IPS-18c (cell line): ENCODE data around the gene RBBP6.
A peak's percentile ranks its signal among the peaks of the same experiment; 100 is the strongest.
"Not testable (repeated sequence)": the region's sequence is repeated elsewhere in the genome, so short reads cannot be mapped to it uniquely, and the experiment has no call there.

Experiments
- H3K4me3 ChIP-seq: 2 replicates; pipeline ENCODE4 v1.7.0; 2013; ENCODE audit warnings: low read depth, mild to moderate bottlenecking, low read length, moderate library complexity; ENCODE audit not compliant: insufficient read depth
- H3K9me3 ChIP-seq: one replicate; pipeline ENCODE4 v1.6.1; 2013; ENCODE audit warnings: mild to moderate bottlenecking, low read length, moderate library complexity; ENCODE audit not compliant: control insufficient read depth, insufficient read depth

RBBP6 gene

DNA sequence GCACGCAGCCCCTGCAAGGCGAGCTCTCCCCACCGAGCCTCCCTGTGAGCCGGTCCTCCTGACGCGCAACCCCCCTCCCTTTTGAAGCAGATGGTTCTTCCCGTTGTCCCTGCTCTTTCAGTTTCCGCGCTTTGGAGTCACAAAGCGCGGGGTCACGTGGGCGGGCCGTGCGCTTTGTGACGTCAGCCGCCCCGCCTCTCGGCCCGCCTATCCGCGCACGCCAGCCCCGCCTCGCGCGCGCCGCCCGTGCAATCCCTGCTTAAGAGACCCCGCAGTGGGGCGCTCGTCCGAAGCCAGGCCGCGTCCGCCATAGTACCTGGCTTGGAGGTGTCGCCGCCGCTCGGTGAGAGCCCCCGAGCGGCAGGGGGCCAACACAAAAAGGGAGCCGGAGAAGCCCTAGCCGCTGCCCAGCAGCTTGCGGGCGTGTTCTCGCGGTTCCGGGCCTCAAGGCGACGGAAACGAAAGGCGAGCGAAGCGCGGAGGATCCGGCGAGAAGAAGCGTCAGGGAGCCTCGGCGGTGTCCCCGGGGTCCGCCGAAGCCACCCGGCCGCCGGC, at the start of gene RBBP6:
Gene RBBP6 (plus strand): TSS at position 272 of the 555 bp plus-strand sequence. CDS start 1,061 bp downstream, outside the sequence.
- Histone ChIP-seq H3K9me3 (no peaks in the 10 kb centered on the region), H3K4me3 (peak within 1 kb of the TSS; percentile 91)

DNA sequence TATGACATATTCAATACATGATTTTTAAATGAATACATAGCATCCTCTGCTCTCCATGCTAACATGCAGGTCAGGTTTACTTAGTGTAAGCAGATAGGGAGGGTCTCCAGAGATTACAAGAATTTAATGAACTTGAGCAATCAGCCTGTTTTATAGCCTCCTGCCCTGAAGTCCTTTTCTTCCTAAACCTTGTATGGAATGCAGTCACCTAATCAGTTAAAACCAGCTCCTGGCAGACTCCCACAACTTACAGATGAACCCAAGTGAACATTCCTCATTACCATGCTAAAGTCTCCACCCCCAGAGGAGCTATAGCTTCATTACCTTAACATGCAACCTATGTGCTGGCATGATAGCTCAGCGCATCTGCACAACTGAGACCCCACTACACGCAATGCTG, 48.5 kb upstream of the RBBP6 start:
- Histone ChIP-seq H3K9me3 (no peaks in the 10 kb centered on the region), H3K4me3 (no peak overlapping the region)

- no peak overlapping the region for H3K4me3 ChIP-seq
- H3K9me3 ChIP-seq, result no peaks in the 10 kb centered on the region
These were observed 47.6 kb upstream of the RBBP6 start for GRCh38 chr16:24491731-24492130.

DNA sequence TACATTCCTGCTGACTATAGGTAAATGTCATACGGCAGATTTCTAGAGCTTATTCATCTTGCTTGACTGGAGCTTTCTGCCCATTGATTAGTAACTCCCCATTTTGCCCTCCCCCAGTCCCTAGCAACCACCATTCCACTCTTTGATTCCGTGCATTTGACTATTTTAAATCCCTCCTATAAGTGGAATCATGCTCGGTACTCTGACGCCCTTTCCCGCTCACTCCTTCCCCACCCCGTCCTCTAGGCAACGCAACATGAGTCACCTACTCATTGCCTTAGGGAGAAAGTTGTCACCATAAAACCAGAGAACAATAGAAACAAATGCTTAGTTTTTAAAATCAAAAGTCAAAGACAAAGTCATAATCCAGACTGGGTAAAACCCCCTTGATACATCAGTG, 45.5 kb upstream of the RBBP6 start:
- H3K4me3 ChIP-seq, result no peak overlapping the region

GRCh38 chr16:24495207-24495606, 44.2 kb upstream of the RBBP6 start:
- H3K9me3 ChIP-seq, H3K4me3 ChIP-seq: not testable (repeated sequence)

More for the DNA sequence above, 45.5 kb upstream of the RBBP6 start:
- no peaks in the 10 kb centered on the region for H3K9me3 ChIP-seq

DNA sequence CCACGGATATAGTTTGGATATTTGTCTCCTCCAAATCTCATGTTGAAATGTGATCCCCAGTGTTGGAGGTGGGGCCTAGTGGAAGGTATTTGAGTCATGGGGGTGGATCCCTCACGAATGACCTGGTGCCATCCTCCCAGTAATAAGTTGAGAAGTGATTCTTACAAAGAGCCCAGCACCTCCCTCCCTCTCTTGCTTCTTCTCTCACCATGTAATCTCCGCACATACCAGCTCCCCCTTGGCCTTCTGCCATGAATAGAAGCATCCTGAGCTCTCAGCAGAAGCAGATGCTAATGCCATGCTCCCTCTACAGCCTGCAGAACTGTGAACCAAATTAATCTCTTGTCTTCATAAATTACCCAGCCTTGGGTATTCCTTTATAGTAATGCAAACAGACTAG, 41.9 kb upstream of the RBBP6 start:
- Histone ChIP-seq H3K4me3 (no peak overlapping the region), H3K9me3 (no peaks in the 10 kb centered on the region)

DNA sequence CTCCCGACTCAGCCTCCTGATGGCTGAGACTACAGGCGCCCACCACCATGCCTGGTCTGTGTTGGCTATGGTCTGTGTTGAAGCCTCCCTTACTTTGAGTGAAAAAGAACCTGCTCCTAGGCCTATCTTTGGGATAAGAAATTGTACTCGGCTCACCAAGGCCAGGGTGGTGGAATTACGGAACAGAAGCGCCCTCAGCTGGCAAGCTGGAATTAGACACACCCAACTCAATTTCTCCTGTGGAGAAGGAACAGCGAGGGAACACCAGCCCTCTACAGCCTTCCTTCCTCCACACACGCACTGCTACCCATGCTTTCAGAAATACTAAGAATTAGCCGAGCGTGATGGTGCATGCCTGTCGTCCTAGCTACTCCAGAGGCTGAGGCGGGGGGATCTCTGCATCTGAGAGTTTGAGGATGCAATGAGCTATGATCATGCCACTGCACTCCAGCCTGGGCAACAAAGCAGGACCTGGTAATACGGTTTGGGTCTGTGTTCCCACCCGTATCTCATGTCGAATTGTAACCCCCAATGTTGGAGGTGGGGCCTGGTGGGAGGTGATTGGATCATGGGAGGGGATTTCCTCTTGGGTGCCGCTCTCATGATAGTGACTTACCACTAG, 40.1 kb upstream of the RBBP6 start:
- no peaks in the 10 kb centered on the region for H3K9me3 ChIP-seq
- no peak overlapping the region for H3K4me3 ChIP-seq

DNA sequence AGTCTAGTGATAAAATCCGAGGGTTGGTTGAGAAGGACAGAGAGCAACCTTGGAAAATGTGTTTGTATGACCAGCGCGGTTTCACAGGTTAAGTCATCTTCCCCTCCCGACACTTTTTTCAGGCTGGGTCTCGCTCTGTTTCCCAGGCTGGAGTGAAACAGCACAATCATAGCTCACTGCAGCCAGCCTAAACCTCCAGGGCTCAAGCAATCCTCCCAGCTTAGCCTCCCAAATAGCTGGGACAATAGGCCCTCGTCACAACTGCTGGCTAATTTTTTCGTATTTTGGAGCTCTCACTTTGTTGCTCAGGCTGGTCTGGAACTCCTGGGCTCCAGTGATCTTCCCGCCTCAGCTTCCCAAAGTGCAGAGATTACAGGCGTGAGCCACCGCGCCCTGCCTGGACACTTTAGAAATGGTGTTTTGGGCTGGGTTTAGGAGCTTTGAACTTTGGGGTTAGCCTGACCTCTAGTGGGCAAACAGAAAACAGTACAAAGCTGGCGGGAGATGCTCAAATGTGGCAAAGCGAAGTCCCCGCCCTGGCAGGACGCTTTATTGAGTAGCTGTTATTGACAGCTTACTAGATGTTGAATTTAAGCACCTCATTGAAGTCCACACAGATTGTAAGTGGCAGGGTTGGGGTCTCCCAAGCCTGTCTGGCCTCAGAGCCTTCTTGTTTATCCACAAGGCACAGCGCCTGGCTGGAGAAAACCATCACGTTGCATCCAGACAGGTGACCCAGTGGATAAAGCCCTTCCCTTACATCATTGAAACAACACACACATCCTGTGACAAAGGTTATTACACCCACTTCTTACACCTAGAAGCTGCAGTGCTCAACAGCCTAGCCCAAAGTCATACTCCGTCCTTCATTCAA, 34.7 kb upstream of the RBBP6 start:
- Histone ChIP-seq H3K9me3 (no peaks in the 10 kb centered on the region), H3K4me3 (no peak overlapping the region)

- Histone ChIP-seq H3K9me3 (no peaks in the 10 kb centered on the region), H3K4me3 (no peak overlapping the region)
These were observed 33.4 kb upstream of the RBBP6 start for GRCh38 chr16:24505959-24506358.

- no peaks in the 10 kb centered on the region for H3K9me3 ChIP-seq
- H3K4me3 ChIP-seq, result no peak overlapping the region
These were observed 31.3 kb upstream of the RBBP6 start for GRCh38 chr16:24507959-24508480.

DNA sequence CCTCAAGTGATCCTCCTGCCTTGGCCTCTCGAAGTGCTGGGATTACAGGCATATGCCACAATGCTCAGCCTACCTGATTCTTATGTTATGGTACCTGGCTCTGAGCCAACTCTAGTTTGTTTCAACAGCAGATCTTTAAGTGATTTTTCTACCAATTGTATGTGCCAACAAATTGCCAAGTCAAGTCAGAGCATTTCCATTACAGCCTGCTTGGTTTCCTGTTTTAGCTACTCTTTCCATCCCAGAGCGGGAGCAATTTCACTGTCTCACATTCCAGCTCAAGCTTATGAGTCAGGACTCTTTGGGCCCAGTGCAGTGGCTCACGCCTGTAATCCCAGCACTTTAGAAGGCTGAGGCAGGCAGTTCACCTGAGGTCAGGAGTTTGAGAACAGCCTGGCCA, 30.8 kb upstream of the RBBP6 start:
- no peaks in the 10 kb centered on the region for H3K9me3 ChIP-seq
- no peak overlapping the region for H3K4me3 ChIP-seq

GRCh38 chr16:24509536-24509935, 29.8 kb upstream of the RBBP6 start:
- no peaks in the 10 kb centered on the region for H3K9me3 ChIP-seq
- H3K4me3 ChIP-seq, result no peak overlapping the region

DNA sequence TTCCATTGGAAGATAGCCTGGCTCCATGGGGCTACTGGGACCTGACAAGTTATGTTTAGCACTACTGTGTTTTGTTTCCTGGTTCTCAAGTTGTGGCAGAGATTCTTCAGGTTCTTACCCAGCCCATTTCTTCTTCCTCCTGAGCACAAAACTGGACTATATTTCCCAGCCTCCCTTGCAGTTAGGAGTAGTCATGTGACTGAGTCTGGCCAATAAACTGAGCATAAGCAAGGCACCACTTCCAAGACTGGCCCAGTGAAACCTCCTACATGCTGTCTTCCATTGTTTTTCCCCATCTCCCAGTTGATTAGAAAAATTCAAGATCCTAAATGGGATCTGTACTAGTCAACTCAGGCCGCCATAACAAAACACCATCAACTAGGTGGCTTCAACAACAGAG, 28.2 kb upstream of the RBBP6 start:
- no peaks in the 10 kb centered on the region for H3K9me3 ChIP-seq
- H3K4me3 ChIP-seq, result no peak overlapping the region

GRCh38 chr16:24511792-24512191, 27.6 kb upstream of the RBBP6 start:
- H3K9me3 ChIP-seq, result no peaks in the 10 kb centered on the region
- no peak overlapping the region for H3K4me3 ChIP-seq

DNA sequence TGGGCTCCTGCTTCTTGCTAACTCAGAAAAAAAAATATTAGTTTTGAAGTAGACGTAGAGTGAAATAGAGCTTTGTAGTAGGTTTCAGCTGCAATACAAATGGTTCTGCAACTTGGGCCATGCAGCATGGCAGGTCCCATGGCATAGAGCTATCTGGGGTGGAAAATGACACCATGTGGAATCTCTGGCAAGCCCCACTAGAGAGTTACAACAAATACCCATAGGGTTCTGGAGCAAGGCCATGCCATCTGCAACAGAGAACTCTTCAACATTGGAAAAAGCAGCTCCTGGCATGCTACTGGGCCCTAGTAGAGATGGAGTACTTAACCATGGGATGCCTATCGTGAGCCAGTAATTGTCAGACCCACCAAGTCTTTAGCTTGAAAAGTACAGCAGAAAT, 25.3 kb upstream of the RBBP6 start:
- Histone ChIP-seq H3K4me3 (no peak overlapping the region), H3K9me3 (no peaks in the 10 kb centered on the region)

DNA sequence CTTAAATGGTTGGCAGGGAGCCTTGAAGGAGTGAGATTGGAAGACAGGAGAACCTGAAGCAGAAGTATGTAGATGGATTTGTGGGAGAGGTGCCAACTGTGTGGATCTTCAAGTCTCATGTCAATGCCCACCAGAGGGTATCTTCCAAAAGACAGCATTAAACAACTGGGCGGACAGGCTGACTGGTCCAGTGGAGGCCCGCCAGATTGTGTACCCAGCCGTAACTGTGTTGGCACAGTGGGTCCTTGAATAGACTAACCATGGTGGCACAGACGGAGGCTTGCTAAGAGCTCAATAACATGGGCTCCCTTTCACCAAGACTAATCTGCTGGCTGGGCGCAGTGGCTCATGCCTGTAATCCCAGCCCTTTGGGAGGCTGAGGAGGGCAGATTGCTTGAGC, 24.2 kb upstream of the RBBP6 start:
- no peaks in the 10 kb centered on the region for H3K9me3 ChIP-seq
- no peak overlapping the region for H3K4me3 ChIP-seq

DNA sequence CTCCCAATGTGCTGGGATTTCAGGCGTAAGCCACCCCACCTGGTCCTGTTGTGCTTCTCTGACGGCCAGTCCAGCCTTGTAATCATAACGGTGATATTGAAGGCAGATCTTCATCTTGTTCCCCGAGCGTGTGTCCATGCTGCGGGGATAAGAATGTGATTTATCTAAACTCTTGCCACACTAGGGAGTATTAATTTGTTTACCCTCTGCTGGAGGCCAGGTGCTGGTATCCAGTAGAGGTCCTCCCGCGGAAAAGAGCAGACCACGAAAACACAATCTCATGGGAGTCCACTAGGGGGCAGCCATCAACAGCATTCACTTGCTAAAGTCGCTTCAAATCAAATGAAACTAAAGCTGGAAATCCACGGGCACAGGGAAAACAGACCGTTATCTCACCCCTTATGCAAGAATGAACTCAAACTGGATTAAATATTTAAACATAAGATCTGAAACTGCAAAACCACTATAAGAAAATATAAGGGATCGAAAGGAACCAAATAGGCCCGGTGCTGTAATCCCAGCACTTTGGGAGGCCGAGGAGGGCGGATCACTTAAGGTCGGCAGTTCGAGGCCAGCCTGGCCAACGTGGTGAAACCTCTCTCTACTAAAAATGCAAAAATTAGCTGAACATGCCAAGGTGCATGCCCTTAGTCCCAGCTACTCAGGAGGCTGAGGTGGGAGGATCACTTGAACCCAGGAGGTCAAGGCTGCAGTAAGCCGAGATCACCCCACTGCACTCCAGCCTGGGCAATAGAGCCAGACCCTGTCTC, 22.3 kb upstream of the RBBP6 start:
- no peak overlapping the region for H3K4me3 ChIP-seq
- no peaks in the 10 kb centered on the region for H3K9me3 ChIP-seq
